ENCODE measurements around the gene PRDM8.
"Not testable (repeated sequence)": the region's sequence is repeated elsewhere in the genome, so short reads cannot be mapped to it uniquely, and the experiment has no call there.

PRDM8 gene

GRCh38 chr4:80231180-80231579 is 33.9 kb downstream of the PRDM8 start:
- DNase-seq, result no peak

DNA sequence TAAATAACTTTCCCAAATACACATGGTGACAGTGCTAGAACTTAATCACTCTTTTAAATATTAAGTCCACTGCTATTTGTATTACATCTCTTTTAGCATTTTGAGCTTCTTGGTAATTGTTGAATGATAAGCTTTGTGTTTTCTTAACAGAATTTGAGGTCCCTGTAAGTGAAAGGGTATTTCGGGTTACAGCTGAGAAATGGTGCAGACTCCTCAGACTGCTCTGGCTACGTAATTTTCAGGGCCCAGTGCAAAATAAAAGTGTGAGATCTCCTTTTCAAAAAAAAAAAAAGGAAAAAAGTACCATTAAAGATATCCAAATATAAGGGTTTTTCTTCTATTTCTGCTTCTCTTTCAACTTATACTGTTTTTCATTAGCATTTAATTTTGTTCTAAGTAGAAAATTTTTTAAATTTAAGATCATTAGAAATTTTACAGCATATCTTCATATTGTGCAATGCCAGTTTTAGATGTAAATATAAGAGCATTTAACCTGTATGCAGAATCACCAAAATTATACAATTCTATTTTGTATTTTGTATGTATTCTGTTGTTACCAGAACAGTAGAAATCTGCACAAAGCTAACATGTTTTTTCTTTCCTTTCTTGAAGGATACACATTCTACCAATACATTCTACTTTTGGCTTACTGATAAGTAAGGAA is 35.5 kb downstream of the PRDM8 start:
- no peak for DNase-seq

- no peak for DNase-seq
These were observed 36.1 kb downstream of the PRDM8 start for GRCh38 chr4:80233390-80233789.

DNA sequence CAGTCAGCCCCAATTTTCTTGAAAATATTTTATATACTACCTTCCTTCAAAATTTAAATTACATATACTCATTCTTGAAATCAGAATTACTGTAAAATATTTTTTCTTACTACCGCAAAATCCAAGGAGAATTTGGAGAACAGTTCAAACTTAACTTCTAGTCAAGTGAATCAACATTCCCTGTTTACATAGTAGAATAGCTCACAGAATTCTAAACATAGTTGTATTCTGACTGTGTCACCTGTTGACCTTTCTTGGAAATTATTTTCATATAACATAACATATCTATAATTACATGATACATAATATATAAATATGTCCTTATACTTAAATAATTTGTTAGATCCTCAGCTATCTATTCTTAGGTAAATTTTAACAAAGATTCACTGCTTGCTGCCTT is 38.1 kb downstream of the PRDM8 start:
- no peak for DNase-seq

DNA sequence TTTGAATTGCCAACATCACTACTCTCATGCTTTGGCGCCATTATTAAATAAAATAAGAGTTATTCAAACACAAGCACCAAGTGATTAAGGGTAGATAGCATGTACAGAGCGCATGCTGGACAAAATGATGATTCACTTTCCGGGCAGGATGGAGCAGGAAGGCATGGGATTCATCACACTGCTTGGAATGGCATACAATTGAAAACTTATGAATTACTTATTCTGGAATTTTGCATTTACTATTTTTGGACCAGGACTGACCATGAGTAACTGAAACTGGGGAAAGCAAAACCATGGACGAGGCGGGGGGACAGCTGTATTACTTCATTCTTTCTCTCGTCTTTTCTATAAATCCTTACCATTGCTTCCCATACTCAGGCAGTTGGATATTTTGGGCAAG is 40.7 kb downstream of the PRDM8 start:
- DNase-seq, result no peak

GRCh38 chr4:80239480-80240150 is 42.3 kb downstream of the PRDM8 start:
- no peak for DNase-seq

- DNase-seq, result no peak
These were observed 43.7 kb downstream of the PRDM8 start for GRCh38 chr4:80240976-80241375.

DNA sequence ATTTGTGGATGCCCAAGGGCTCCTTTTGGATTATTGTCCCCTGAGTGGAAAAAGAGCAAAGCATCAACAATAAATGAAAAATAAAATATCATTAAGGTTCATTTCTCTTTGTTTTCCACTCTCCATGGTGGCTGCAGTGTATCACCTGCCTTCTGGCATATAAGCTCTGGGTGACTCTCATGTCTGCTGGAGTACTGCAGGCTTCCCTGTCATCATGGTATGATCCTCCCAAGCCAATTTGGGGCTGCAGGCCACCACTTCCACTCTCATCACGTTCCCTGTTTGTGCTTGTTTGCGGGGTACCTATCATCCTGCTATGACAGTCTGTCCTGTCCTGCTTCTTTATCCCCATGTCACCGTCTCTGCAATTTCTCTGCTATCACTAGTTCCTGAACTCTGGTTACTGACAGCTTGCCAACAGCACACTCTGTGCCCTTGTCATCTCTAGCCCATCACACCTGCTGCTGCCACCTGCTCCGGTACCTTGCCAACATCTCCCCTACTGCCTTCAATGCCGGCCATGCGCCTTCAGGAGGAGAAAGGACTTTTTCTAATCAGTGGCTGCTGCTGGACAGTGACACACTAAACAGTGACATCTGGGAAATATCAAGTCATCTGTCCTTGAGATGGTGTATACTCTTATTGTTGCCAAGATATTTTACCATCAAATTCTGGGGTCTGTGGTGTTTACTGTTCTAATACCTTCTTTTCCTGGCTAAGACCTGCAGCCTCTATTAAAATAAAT is 46.1 kb downstream of the PRDM8 start:
- DNase-seq, result no peak

DNA sequence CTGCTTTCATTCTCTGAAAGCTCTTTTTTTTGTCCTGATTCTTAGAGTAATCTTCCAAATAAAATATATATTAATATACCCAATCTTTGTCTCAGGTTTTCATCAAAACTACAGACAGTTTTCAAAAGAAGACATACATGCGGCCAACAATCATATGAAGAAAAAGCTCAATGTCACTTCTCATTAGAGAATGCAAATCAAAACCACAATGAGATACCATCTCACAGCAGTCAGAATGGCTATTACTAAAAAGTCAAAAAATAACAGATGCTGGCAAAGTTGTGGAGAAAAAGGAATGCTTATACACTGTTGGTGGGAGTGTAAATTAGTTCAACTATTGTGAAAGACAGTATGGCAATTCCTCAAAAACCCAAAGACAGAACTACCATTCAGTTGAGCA is 50.2 kb downstream of the PRDM8 start:
- DNase-seq, result not testable (repeated sequence)

DNA sequence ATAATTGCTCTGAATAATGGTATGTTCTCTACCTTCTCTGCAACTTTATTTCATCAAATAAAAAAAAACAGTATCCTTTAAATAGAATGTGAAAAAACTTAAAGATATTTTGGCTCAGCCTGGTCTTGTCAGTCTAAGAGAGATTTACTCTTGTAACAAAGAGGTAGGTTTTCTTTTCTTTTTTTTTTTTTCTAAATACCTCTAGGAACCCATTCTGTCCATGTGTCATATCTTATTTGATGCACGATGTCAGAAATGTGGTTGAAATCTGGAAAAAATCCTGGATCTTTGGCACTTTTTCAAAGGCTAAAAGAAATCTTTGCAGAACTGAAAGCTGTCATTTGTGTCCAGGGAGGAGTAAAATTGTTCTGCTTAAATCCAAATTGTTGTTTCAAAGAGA is 51.8 kb downstream of the PRDM8 start:
- no peak for DNase-seq

DNA sequence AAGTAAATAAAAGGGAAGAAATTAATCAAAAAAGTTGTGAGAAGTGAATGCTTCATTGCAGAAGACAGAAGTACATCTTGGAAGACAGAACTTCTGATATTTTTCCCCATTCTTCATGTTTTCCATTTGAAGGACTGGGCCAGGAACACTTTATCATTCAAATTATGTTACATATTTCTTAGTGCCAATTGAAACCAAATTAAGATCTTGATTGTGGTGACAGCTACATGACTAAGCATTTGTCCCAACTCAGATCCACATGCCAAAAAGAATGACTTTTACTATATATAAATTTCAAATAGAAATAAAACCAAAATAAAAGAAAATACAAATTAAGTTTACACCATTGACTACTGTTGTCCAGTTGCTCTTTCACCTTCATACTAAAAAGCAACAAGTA is 55.1 kb downstream of the PRDM8 start:
- DNase-seq, result no peak

- no peak for DNase-seq
These were observed 55.6 kb downstream of the PRDM8 start for GRCh38 chr4:80252953-80253352.

DNA sequence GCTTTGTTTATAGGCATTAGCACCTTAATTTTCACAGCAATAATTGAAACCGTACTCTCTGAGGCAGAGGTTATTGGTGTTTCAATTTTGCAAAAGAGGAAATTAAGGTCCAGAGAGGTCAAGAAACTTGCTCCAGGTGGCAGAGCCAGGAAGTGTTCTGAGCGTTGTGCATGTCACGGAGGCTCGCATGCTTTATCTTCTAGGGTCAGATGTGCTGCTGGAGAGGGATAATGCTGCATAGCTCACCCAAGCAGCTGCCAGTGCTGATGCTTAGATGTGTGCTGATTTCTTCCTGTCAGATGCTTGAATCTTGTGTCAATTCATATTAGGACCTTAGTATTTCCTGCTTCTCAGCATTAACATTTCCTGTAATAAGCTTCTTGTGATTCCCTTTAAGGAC is 56.2 kb downstream of the PRDM8 start:
- DNase-seq, result no peak
